Fibroblast of peridontal ligament (primary cell): ENCODE measurements around the gene PPP2R2B.

Source experiments
- DNase-seq: peaks from one replicate; pipeline ENCODE4 v3.0.0-alpha.2; 2010; ENCODE audit errors: extremely low read depth

PPP2R2B gene

DNA sequence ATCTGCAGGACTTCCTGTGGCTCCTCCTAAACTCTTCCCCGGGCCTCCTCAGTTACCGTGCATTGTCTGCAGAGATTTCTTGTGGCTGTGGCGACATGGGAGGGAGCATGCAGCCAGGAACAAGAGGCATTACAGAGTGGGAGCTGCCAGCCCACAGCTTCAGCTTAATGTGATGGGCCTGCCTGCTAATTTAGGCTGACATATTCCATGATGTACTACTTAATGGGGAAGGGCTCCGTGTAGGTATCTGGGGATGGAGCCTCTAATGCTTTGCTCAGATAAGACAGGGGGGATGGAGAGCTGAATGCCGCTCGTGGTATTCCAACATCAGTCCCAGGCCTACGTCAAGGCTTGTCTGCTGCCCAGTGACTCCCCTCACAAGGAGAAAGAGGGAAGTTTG lies 225.0 kb downstream of the PPP2R2B start:
- DNase-seq: no peak

DNA sequence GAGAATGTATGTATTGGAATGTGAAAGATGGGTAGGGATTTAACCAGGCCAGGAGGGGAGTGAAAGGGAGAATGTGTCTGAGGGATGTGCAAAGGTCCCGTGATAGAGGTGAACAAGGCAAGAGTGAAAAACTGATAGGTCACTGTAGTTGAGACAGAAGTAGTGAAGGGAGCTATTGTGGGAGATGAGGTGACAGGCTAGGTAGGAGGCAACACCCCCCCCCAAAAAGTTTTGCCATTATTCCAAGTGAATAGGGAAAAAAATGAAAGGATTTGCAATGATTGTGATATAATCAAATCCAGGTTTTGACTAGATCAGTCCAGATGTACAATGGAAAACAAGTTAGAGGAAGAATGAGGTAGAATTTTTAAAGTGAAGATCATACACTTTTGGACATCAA lies 226.0 kb downstream of the PPP2R2B start:
- no peak for DNase-seq

DNA sequence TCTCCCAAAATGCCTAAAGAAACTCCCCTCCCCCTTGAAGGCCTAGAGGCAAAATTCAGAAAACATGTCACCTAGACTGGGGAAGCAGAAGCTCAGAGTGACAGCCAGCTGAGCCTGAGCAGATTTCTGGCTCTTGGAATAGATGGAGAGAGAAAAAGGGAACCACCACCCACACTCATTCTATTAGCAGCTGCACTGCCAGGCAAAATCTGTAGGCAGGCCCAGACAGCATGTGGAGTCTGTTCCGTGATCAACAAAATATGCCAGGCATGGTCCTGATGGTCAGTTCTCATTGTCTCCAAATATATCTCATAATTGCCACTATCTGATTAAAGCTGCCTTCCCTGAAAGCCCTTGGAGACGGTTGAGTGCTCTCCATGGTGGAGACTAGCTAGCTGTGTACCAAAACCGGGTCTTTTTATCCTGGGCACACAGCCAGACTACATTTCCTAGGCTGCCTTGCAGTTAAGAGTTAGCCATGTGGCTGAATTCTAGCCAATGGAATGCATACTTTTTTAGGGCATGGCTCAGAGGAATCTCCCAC lies 230.8 kb downstream of the PPP2R2B start:
- no peak for DNase-seq

DNA sequence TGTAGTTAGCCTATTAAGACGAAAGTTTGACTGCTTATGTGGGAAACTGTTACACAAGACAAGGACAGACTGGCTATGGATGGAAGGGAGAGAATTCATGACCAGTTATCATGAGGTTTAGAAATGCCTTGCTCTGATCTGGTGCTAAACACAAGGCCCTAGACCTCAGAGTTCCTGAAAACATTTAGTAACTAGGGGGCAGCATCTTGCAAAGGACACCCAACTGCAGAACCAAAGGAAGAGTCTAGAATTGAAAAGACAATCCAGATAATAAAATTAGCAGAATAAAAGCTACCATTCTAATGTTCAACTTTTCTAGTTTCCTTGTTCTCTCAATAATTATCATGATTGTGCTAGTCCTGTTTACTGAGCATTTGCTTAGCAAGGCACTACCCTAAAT lies 232.1 kb downstream of the PPP2R2B start:
- DNase-seq: no peak

- no peak for DNase-seq
These were observed 233.2 kb downstream of the PPP2R2B start for GRCh38 chr5:146645342-146645741.

DNA sequence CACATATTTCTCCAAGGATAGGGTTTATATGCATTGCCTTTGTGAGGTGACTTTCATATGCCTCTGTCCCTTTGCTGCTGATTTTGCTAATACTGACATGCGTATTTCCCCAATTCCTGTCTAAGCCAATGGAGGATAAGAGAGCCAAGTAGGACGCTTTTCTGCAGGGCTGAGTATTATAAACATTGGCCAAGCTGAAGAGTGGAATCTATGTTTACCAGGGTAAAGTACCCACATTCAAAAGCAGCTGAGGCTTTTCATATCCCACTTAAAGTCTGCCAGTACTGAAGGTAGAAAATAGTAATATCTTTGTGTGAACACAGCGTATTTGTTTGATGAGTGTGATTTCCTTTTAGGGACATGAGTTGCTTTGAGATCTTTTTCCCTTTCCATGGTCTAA lies 233.7 kb downstream of the PPP2R2B start:
- DNase-seq: no peak

GRCh38 chr5:146643776-146644175 lies 234.8 kb downstream of the PPP2R2B start:
- DNase-seq: no peak

GRCh38 chr5:146642410-146642809 lies 236.1 kb downstream of the PPP2R2B start:
- DNase-seq: no peak

DNA sequence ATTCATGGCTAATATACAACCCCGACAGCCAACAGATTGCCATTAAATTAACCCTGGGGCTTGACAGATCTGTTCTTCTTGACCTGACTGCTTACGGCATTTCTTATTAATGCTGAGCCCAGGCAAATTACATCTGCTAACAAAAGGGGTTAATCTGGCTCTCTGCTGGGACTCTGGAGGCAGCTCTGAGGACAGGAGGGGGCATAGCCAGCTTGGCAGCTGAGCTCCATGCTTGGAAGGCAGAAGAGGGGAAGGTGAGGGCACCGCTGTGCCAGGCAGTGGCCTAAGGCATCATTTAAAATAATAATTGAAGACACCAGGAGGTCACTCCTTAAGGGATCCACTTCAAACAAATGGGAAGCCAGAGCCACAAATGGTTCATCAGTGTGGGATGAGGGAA lies 236.6 kb downstream of the PPP2R2B start:
- DNase-seq: no peak

GRCh38 chr5:146640285-146640896 lies 238.2 kb downstream of the PPP2R2B start:
- no peak for DNase-seq

DNA sequence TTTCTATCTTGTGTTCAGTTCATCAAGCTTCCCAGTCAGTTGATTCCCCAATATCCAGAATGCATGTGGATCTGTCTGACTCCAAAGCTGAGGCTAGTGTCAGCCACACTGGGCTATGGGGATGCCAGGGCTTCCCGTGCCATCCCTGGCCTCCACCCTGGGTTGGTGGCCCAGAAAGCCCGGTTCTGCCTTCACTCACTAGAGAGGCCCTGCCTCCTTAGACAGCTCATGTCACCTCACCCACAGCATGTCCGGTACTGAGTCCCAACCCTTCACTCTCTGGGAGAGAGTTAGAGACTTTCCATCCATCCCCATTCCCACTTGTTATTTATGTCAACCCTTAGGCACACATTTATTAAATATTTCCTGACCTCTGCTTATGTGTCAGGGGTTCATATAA lies 243.1 kb downstream of the PPP2R2B start:
- no peak for DNase-seq

GRCh38 chr5:146633323-146633764 lies 245.2 kb downstream of the PPP2R2B start:
- no peak for DNase-seq

DNA sequence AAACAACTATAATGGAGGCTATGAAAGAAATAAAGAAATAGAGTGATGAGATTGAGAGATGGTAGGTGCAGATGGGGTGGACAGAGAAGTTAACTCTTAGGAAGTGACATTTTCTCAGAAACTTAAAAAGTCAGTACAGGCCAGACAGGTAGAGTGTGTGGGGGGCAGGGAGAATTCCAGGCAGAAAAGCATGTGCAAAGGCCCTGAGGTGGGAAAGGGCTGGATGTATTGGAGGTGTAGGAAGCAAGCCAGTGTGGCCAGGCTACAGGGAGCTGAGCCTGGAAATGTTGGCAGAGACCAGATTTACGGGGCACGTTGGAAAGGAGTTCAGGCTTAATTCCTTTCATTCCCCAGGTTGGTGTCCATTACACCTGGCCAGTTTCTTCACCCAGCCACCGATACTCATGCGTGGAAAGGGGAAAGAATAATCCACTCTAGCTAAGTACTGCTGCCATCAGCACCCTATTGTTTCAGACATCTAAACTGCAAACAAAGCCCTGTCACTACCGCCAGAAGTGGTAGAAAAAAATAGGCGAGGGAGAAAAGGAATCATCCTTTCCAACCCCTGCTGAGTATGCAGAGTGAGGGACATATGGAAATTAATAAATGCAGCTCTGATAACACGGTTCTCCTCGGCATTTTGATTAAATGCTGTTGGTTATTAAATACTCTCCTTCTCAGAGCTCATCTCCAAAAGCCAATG lies 245.8 kb downstream of the PPP2R2B start:
- DNase-seq: no peak

DNA sequence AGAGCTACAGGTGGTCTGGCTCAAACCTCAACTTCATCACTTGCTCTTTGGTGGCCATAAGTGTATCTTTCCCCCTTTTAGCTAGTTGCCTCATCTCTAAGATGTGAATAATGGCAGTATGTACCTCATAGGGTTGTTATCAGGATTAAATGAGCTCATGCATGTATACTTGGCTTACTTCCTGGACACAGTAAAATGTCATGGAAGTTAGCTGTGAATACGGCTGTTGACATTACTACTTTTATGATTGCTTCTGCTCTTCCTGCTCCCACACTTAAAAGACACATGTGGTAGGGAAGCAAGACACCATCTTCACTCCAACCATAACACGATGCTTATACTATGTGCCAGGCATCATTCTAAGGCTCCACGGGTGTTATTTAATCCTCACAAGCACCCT lies 248.1 kb downstream of the PPP2R2B start:
- no peak for DNase-seq

GRCh38 chr5:146628950-146629349 lies 249.6 kb downstream of the PPP2R2B start:
- no peak for DNase-seq

- DNase-seq: no peak
These were observed 251.6 kb downstream of the PPP2R2B start for GRCh38 chr5:146626936-146627335.

DNA sequence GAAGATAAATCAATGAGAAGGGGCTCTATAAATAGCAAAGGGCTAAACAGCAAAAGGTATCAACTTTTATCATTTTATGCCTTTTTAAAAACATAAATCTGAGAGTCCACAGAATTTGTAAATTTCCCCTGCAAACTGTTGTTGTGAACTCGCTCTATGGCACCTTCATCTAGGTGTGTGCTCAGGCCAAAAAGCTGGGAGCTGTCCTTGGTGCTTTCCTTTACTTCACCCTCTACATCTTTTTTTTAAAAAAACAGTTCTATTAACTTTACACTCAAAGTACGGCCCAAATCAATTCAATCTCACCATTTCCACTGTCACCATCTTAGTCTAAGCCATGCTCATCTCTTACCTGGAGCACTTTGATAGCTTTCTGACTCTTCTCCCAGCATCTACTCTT lies 254.4 kb downstream of the PPP2R2B start:
- DNase-seq: no peak

- DNase-seq: no peak
These were observed 254.9 kb downstream of the PPP2R2B start for GRCh38 chr5:146623666-146624065.

DNA sequence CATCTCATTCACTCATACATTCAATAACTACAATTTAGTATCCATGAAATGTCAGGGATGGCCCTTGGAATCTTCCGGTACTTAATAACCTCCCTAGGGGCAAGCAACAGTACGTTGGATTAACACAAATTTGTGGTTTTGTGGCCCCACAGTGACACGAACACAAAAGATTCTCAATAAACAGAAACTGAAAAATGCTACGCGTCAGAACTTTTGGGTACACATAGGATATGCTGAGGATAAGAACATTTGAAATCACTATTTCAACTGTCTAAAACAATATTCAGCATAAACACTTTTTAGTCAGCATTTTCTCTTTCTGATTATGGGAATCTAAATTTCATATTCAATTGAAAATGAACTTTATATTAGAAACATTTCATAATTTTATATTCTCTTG lies 255.5 kb downstream of the PPP2R2B start:
- no peak for DNase-seq

DNA sequence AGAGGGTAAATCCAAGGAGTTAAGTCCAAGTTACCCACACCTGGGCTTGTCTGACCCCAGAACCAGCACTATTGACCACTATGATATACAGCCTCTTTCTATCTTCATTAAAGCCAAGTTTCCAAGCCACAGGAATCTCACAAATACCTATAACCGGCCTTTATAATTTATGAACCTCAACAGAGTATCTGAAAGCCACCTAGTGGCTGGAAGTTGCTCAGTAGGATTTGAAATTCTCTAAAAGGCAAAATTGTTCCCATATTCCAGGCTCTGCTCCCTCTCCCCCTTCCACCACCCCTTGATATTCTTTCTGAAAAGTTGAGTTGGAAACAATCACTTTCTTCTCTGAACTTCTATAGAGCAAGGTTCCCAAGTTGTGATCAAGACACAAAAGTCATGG lies 256.2 kb downstream of the PPP2R2B start:
- no peak for DNase-seq

DNA sequence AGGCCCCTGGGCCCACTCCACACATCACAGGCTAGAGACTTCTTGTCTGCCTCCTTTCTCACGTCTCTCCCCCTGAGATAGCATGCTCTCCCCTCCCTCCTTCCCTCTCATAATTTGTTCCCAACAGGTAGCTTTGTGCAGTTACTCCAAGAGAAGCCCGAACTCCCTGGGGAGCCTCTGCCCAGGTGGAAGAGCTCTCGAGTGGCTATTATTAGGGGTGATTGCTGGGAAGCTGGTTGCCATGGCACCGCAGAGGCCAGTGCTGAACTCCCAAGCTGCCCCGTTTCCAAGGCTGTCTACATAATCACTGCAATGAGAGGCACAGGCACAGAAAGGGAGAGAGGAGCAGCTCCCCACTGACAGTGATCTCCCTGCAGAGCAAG lies 257.9 kb downstream of the PPP2R2B start:
- no peak for DNase-seq

GRCh38 chr5:146620031-146620668 lies 258.4 kb downstream of the PPP2R2B start:
- DNase-seq: no peak

GRCh38 chr5:146618434-146618833 lies 260.1 kb downstream of the PPP2R2B start:
- no peak for DNase-seq
